Thyroid gland (tissue), 4 donors: ENCODE data around the gene JUNB.

ENCODE experiments used
- POLR2A ChIP-seq, 2 donors: fragments of 450-650 bp; IDR thresholded peaks; one replicate each; pipeline ENCODE4 v1.6.1; 2017; ENCODE audit warnings: antibody characterized with exemption in 2 of 2, mild to moderate bottlenecking in 2 of 2, moderate library complexity in 1 of 2
- TF ChIP-seq, protein P1 (sequence below), 6 experiments: fragments of 200-600 bp in 3 of 6; fragments of 450-650 bp in 3 of 6; sonication (generic) in 3 of 6; IDR thresholded peaks; one replicate each; pipeline ENCODE4 v1.5.1; 2016 to 2019; ENCODE audit warnings: antibody characterized with exemption in 6 of 6, mild to moderate bottlenecking in 2 of 6, inconsistent platforms in 1 of 6, moderate library complexity in 1 of 6

DNA sequence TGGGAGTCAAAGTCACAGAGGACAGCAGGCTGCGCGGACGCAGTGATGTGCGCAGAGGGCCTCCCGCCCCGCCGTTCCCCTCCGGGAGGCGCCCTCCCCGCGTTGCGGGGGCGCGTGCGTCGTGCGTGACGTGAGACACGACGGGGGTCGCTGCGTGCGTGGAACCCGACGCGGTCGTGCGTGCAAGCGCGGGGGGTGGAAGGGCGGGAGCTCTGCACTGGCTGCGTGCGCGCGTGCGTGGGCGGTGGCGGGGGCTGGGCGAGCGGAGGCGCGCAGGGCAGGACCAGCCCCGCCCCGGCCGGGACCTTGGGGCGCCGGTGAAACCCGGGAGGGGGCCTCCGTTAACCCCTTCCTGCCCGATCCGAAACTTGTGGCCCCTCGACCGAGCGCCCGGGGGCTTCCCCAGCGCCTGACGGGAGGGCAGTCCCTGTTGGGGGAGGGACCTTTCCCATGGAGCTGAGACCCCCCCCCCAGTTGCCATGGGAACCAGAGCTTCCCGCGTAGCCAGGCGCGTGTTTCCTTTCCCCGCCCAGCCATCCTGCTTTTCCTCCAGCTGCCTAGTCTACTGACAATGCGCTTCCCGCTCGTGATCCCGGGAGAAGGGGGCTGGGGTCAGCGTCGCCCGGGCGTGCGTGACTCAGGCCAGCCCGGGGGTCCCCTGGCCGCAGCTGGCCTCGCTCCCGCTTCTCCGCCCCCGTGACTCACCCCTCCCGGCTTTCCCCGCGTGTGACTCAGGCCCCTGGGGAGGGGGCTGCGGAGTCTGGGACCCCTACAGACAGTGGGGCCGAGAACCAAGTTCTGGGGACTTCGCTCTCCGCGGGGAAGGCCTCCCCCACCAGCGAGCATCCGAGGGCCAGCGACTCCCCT lies 8.6 kb upstream of the JUNB start:
- TF ChIP-seq, protein P1, sequence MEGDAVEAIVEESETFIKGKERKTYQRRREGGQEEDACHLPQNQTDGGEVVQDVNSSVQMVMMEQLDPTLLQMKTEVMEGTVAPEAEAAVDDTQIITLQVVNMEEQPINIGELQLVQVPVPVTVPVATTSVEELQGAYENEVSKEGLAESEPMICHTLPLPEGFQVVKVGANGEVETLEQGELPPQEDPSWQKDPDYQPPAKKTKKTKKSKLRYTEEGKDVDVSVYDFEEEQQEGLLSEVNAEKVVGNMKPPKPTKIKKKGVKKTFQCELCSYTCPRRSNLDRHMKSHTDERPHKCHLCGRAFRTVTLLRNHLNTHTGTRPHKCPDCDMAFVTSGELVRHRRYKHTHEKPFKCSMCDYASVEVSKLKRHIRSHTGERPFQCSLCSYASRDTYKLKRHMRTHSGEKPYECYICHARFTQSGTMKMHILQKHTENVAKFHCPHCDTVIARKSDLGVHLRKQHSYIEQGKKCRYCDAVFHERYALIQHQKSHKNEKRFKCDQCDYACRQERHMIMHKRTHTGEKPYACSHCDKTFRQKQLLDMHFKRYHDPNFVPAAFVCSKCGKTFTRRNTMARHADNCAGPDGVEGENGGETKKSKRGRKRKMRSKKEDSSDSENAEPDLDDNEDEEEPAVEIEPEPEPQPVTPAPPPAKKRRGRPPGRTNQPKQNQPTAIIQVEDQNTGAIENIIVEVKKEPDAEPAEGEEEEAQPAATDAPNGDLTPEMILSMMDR (IDR thresholded peaks at IDR 0.05): peak in 2 of 6 experiments; percentile 0 to 13
- TF ChIP-seq POLR2A (IDR thresholded peaks at IDR 0.05): peak; percentile 49 to 61
